Limb (tissue), 2 donors: ENCODE measurements around the gene SLC66A1.

Source experiments
- DNase-seq, 2 donors: peaks; one replicate each; pipeline ENCODE4 v3.0.0-alpha.2; 2016; ENCODE audit errors: extremely low spot score in 2 of 2

The SLC66A1 gene

GRCh38 chr1:19305880-19306279, 6.2 kb upstream of the SLC66A1 start:
- DNase-seq = no peak

- DNase-seq = no peak
Observed at GRCh38 chr1:19306941-19307340, 5.2 kb upstream of the SLC66A1 start.

- no peak for DNase-seq
Observed at GRCh38 chr1:19307794-19308508, 4.2 kb upstream of the SLC66A1 start.

GRCh38 chr1:19308509-19308907, 3.6 kb upstream of the SLC66A1 start:
- DNase-seq = no peak

- DNase-seq = peak in 1 of 2 donors; percentile 28
Observed at GRCh38 chr1:19309123-19309813, 2.9 kb upstream of the SLC66A1 start.

GRCh38 chr1:19310061-19310460, 2.1 kb upstream of the SLC66A1 start:
- no peak for DNase-seq

GRCh38 chr1:19310720-19311502, 1.2 kb upstream of the SLC66A1 start:
- DNase-seq = no peak

- no peak for DNase-seq
Observed at GRCh38 chr1:19311503-19311930, 609 bp upstream of the SLC66A1 start.

GRCh38 chr1:19312782-19313635, 883 bp downstream of the SLC66A1 start:
- DNase-seq = no peak

- DNase-seq = no peak
Observed at GRCh38 chr1:19313636-19313959, 1.5 kb downstream of the SLC66A1 start.

- no peak for DNase-seq
Observed at GRCh38 chr1:19313961-19314882, 2.1 kb downstream of the SLC66A1 start.

GRCh38 chr1:19315378-19316198, 3.5 kb downstream of the SLC66A1 start:
- no peak for DNase-seq

- DNase-seq = no peak
Observed at GRCh38 chr1:19317126-19317910, 5.2 kb downstream of the SLC66A1 start.

GRCh38 chr1:19319196-19319595, 7.1 kb downstream of the SLC66A1 start:
- DNase-seq = no peak

GRCh38 chr1:19321071-19321470, 8.9 kb downstream of the SLC66A1 start:
- DNase-seq = no peak

GRCh38 chr1:19322481-19322880, 10.4 kb downstream of the SLC66A1 start:
- DNase-seq = no peak

- no peak for DNase-seq
Observed at GRCh38 chr1:19323987-19324664, 12.0 kb downstream of the SLC66A1 start.

GRCh38 chr1:19324665-19324990, 12.5 kb downstream of the SLC66A1 start:
- no peak for DNase-seq
